NCI-H187 treated with DMSO at 0.1 percent for 48 hours (cell line): ENCODE data around the gene LINC01488.

ENCODE experiments used
- DNase-seq: peaks from one replicate; lab custom pipeline; 2025; lab: John Stamatoyannopoulos, UW

LINC01488 gene

DNA sequence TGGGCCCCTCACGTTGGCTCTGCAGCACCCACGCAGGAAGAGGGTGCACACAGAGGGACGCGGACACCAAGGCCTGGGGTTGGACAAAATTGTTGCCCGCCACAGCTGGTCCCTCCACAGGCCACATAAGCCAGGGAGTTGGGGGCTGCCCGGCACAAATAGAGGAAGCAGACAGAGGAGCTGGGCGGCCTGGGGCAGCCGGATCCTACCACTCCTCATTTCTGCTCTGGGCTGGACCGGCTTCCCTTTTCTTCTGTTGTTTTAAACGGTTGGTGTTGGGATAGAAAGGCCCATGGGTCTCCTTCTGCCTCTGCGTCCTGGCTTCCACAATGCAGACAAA lies 36.4 kb upstream of the LINC01488 start:
- DNase-seq: no peak

DNA sequence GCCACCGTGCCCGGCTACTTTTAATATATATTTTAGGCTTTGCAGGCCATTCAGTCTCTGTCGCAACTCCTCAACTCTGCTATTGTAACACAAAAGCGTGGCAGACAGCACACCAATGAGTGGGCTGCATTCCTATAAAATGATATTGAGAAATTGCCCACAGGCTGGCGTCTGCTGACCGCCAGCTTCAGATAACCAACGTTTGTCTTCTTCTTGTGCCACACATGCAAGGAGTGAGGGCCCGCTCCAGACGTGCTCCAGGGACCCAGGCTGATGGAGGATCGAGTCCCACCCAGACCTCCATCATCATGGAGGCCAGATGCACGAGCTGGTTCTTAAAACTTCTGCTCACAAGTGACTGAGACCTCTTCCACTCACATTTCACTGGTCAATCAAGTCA lies 35.4 kb upstream of the LINC01488 start:
- DNase-seq: no peak

DNA sequence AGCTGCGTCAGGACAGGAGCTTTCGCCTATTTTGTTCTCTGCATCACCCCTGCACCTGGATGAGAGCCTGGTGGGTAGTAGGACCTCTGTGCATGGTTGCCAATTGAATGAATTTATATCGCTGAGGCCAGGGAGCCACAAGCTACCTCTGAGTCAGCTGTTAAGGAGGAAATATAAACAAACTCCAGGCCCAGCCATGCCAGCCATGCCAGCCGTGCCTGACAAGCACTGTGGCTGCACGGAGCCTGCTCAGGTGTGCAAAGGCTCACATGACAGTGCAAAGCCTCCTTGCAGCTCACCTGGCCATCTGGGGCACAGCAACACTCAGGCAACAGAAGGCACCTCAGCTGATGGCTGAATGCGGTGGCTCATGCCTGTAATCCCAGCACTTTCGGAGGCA lies 33.7 kb upstream of the LINC01488 start:
- DNase-seq: no peak

DNA sequence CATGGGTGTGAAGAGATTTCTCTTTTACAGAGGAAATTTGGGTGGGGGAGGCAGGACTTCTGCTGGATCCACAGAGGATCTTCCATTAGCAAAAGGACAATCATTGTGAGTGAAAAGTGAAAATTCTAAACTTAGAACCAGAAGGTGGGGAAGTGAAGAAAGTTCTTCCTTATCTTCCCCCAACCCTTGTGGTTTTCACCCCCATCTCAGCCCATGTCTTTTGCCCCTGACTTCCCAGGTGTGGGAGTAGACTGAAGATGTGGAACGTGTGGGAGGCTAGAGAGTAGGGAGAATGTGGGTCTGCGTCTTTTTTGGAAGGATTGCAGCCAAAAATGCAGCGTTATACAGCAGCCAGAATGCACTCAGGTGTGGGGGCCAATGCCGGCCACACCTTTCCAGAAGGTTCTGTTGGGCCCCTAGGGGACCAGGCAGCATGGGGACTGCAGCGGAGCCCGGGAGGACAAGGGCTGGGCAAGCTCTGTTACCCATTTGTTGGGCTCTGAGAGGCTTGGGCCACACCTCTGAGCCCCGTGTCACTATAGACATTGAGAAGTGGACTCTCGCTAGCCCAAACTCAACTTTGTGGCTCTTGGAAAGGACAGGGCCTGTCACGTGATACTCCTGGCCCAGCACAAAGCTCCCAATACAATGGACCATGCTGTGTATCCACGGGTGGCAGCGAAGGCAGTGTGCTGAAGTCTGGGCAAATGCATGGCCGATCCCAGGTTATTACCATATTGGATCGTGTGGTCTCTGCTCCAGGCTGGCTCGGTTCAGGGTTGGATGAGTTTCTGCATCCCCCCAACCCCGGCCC lies 32.8 kb upstream of the LINC01488 start:
- DNase-seq: no peak

DNA sequence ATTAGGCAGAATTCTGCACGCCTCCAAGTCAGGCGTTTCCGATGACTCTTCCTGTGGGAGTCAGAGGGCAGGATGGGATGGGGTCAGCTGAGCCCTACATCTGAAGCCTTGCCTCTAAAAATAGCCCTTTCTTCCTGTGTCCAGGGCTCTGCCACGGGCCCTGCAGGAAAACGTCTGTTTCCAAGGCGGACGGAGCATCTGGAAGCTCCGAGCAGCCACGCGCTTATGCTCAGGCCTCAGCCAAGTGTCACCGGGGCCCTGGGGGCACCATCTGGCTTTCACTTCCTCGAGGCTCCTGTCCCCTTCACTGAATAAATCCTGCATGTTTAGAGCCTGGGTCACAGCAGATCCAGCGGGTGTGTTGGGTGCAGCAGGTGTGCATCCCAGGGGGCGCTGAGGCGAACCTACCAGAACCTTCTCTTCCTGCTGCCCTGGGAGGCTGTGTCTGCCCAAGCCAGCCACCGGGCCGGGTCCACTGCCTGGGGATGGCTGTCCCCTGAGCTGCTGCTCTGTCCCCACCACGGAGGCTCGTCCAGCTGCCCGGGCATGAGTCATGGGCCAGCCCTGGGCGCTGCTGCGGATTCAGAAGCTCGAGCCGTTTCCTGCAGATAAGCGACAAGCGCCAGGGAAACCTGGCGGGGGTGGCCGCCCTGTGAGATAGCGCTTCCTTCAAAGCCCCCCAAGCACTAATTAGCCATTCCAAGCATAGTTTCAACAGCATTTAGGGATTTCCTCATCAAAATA lies 32.0 kb upstream of the LINC01488 start:
- no peak for DNase-seq

DNA sequence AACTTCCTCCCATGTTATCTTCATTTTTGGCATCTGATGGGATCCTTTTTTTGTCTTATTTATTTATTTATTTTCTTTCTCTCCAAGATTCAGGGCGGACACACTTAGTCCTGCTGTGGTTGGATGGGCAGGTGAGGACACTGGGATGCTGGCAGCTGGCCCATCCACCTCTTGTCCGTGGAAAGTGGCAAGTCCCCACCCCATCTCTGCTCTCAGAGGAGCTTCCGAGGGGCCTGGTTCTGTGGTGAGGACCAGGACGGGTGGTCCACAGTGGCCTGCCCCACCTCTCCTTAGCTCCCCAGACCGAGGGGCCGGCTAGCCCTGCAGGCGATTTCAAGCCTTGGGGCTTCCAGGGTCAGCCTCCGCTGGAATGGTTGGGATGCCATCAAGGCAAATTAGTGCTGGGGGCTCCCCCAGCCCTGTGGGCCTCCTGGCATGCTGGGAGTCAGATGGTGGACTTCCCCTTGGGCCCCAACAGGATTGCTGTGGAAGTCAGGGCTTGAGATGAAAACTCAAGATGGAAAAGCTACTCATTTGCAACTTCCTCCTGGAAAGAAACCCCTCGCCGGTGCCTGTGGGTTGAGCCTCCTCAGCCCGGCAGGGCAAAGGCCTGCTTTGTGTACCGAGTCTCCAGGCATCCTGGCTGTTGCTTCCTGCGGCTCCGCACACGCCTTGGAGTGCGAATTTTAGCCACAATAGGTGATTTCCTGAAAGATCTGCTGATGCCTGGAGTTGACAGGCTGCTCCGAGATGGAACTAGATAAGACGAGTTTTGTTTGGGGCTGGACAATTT lies 31.2 kb upstream of the LINC01488 start:
- no peak for DNase-seq

DNA sequence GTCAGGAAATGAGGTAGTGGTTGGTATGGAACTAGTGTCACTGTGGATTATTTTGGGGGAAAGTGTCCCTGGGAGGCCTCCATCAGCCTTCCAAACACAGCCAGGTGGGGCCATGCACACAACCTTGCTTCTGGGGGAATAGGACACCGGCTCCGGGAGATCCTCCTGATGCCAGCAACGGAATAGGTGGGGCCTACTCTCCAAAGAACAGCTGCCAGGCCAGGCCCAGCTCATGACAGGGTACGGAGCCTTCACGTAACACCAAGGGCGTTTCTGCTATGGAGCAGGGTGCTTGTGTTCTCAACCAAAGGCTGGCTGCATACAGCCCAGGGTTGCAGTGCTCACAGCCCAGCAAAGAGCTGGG lies 30.6 kb upstream of the LINC01488 start:
- DNase-seq: no peak

DNA sequence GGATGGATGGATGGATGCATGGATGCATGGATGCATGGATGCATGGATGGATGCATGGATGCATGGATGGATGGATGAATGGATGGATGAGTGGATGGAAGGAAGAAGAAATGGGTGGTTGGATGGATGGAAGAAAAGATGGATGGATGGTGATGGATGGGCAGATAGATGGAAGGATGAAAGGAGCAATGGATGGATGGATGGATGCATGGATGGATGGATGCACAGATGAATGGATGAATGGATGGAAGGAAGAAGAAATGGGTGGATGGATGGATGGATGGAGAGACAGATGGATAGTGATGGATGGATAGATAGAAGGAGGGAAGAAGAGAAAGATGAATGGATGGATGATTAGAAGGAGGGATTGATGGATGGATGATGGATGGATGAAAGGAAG lies 30.2 kb upstream of the LINC01488 start:
- no peak for DNase-seq

DNA sequence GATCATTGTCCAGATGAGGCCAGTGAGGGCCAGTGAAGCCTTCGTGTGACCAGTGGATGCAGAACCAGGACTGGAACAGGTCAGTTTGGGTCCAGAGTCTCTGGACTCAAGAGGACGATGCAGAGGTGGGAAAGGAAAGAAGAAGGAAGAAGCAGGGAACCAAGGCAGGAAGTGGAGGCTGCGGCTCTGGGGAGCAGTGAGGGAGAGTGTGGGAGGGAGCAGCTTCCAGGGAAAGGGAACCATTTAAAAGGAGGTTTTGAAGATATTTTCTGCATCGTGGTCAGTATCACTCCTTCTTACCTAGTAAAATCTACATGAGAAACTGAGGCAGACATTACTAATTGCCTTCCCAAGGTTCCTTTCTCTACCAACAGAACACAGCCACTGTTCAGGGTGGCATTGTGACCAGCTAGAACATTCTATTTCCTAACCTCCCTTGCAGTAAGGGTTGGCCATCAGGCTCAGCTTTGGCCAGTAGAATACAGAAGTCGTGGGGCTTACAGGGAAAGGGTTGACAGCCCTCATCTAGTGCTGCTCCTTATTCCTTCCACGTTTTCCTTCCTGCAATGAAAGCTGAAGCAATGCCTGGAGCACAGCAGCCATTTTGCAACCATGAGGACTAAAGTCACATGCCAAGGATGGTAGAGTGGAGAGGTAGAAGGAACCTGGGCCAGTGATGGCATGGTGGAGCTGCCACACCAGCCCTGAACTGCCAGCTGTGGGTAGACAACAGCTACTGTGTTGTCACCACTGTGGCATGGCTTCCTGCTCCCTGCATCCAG lies 29.1 kb upstream of the LINC01488 start:
- no peak for DNase-seq

DNA sequence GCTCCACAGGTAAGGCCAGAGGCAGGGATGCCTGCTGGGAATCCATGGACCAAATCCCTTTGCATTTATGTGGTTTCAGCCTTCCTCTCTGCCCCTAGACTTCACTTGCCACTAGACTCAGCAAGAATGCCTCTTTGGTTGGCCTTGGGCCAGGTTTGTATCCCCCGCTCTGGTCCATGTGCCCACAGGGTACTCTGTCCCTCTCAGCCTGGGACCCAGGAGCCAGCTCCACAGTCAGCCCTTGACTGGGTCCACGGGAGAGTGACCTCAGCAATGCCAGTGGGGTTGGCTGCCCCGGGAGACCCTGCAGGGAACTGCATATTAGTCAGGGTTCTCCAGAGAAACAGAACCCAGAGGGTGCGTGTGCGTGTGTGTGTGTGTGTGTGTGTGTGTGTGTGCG lies 28.3 kb upstream of the LINC01488 start:
- no peak for DNase-seq

DNA sequence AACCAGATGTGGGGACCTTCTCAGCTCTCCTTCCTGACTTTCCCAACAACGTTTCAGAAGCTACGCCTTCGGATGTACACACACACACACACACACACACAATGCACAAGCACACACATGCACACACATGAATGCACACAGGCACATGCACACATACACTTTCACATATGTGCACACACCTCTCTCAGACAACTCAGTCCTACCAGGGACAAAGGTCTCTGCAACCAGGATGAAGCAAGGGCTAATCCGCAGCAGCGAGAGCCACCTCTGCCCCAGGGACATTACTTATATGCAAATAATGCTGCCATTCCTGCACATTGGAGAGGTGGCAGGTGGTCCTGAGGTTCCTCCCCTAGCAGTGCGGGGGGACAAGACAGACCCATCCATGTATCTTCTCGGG lies 27.4 kb upstream of the LINC01488 start:
- DNase-seq: no peak

DNA sequence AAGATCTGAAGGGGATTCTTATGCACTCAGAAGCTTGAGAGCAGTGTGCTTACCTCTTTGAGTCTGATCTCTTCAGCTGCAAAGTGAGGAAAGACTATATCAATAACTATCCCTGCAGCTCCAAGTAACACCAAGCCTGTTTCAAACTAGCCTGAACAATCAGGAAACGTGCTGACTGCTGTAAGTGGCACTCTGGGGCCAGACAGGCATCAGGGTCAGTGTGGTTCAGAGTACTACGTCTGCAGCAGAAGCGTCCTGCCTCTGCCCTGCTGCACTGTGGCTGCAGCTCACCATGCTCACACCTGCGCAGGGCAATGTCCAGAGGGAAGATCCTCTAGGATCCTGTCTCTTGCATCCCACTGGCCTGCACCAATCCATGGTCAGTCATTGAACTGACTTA lies 25.5 kb upstream of the LINC01488 start:
- DNase-seq: no peak

DNA sequence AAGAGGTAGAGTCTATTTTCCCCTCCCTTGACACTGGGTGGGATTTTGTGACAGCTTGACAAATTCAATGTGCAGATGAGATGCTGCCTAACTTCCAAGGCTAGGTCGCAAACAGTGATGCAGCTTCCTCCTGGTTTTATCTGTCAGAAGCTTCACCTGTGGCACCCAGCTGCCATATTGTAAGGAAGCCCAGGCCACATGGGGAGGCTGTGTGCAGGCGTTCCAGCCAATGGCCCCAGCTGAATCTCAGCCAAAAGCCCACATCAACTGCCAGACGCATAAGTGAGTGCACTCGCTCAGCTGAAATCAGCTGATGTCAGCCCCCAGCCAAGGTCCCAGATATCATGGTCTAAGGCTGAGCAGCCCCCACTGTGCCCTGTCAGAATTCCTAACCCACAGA lies 24.8 kb upstream of the LINC01488 start:
- no peak for DNase-seq

DNA sequence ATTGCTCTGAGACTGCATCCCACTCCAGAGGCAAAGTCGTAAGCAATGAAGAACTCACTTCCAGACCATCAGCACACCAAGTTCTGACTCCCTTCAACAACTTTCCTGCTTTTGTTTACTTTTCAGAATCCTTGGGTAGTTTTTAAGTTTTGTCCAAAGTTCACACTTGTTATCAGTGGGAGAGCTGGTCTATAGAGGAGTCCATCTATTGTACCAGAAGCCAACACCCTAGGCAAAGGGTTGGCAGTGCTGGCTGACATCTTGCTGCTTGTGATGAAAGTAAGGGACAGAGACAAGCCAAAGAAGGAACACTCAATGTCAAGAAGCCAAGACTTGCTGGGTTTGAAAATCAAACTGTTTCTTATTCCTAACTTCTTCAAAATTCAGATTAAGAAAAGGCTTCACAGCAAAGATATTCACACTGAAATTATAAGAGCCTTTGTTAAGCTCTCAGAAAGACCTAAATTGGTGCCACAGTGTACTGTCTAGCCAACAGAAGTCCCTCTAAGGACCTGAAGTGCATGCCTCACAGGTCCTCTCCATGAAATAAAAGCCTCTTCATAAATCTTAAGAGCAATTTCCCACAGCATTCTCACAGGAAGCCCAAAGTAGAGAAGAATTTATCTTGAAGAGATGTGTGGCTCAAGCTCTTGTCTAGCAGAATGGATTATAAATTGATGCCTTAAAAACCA lies 21.5 kb upstream of the LINC01488 start:
- no peak for DNase-seq

DNA sequence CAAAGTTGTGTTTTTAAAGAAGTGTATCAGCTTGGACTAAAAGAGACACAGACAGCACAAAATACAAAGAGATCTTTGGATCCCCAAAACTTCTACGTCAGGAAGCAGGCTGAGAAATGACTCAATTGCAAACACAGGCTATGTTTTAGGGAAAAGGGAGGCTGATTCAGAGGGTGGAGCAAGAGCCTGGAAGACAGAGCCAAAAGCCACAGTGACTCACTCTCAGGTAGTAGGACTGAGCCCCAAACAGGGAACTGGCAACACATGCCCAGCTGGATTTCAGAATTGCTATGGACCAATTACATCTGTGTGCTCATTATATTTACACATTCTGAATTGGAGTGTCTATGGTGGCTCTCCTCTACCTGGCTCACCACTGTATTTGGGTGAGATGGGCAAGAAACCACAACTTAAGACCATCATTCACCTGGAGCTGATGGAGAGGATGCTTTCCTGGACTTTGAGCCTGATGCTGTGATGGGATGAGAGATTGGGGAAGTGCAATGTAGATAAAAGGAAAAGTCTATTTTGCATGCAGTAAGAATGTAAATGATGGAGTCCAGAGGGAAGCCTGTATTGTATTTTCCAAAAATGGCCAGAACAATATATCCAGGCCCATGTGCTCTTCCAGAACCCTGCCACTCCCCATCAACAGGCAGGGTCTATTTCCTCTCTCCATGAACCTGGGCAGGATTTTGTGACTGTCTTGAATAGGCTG lies 20.8 kb upstream of the LINC01488 start:
- no peak for DNase-seq

DNA sequence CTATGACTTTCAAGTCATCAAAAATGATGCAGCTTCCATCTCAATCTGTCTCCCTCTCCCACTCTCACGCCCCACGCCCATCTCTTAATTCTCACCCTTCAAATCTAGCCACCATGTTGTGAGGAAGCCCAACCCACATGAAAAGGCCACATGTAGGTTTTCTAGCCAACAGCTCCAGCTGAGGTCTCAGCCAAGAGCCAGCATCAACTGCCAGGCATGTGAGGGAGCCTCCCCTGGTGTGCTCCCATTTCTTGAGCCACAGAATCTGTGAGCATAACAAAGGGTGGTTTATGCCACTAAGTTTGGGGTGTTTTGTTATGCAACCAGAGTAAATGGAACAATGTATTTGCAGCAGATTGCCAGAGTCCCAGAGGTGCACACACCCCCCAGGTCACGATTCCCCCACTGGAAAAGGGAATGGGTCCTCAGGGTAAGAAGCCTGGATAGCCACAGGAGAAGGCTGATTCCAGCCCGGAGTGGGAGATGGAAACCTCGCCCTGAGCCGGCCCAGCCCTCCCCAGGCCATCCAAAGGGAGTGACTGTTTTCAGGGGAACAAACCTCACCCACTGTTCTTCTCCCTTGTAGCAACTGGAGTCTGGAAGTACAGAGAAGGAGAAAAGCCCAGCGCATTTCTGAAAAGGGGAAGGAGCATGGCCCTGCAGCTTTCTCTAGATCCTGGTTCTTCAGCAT lies 20.0 kb upstream of the LINC01488 start:
- no peak for DNase-seq

DNA sequence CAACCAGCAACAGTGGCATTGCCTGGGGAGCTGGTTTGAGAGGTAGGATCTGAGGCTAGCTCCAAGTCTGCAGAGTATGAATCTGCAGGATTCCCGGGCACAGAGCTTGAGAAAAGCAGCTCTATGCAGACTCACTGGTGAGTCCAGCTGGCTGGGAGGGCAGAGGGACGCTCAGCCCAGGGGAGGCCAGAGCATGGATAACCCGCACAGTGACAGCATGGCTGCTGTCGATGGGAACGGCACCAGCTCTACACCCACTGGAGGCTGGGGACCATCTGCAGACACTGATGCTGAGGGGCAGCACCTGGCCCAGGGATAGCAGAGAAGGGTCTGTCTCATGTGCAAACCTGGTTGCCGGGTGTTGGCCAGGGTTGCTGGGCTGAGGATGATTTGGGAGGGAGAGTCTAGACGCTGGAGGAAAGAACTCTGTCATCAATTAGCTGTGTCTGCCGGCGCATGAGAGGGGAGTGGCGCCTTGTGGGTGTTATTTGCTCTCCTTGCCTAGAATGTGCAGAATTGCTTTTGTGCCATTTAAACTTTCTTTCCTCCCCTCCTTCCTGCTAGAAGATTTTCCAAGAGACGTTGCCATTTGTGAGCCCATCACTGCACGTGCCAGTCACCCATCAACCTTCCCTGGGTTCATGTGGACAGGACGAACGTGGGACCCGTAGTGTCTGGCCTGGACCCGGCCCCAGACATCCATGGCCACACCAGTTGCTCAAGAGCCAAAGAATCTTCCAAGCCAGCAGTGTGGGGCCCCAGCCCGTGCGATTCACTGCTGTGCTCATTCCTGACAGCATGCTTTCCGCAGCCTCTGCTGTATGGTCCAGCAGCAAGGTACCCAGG lies 19.1 kb upstream of the LINC01488 start:
- DNase-seq: no peak

DNA sequence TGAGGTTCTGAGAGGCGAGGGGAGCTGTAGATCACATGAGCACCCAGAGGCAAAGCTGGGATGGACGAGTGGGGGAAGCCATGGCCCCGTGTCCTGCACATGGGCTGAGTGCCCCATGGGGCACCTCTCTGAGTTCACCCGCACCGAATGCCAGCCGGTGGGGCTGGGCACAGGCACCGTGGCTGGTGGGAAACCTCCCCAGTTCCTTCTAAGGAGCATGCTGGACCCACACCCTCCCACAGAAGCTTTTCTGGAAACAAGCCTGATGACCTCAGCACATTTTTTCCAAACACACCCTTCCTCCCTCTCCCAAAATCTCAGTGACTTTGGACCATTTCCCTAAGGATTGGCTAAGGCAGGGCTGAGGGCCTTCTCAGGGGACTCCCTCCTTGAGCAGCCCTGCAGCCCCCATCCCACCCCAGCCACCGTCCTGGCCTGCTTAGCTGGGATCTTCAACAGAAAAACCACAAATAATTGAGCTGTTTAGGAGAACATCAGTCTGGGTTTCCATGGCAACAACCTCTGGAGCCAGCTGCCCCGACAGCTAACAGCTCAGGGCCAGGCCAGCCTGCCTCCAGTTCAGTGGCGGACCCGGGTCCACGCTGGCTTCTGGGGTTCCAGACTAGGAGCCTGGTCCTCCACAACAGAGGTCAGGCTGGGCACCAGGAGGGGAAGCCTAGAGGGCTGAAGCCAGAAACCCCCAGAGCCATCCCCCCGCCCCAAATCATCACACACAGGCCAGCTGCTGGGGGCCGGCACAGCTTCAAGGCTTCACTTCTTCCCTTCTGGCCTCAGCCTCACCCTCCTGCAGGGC lies 18.1 kb upstream of the LINC01488 start:
- DNase-seq: no peak
